Measurements from ENCODE around the gene SERPINH1.

SERPINH1 gene

GRCh38 chr11:75565221-75565814, 3.3 kb downstream of the SERPINH1 start:
- no peak for DNase-seq (ENCODE audit: low spot score)
- no peak for TF ChIP-seq CTCF (IDR thresholded peaks at IDR 0.05; ENCODE audit: extremely low read depth, missing control alignments)

- TF ChIP-seq CTCF (IDR thresholded peaks at IDR 0.05; ENCODE audit: extremely low read depth, missing control alignments) = no peak
- no peak for DNase-seq (ENCODE audit: low spot score)
Measured at GRCh38 chr11:75565916-75566762, 4.1 kb downstream of the SERPINH1 start.

GRCh38 chr11:75566763-75567279, 4.8 kb downstream of the SERPINH1 start:
- TF ChIP-seq CTCF (IDR thresholded peaks at IDR 0.05; ENCODE audit: extremely low read depth, missing control alignments) = no peak
- no peak for DNase-seq (ENCODE audit: low spot score)

GRCh38 chr11:75567971-75568370, 5.9 kb downstream of the SERPINH1 start:
- DNase-seq (ENCODE audit: low spot score) = no peak
- TF ChIP-seq CTCF (IDR thresholded peaks at IDR 0.05; ENCODE audit: extremely low read depth, missing control alignments) = no peak

- no peak for DNase-seq (ENCODE audit: low spot score)
- TF ChIP-seq CTCF (IDR thresholded peaks at IDR 0.05; ENCODE audit: extremely low read depth, missing control alignments) = no peak
Measured at GRCh38 chr11:75568616-75569219, 6.7 kb downstream of the SERPINH1 start.

- TF ChIP-seq CTCF (IDR thresholded peaks at IDR 0.05; ENCODE audit: extremely low read depth, missing control alignments) = no peak
- no peak for DNase-seq (ENCODE audit: low spot score)
Measured at GRCh38 chr11:75570559-75571139, 8.6 kb downstream of the SERPINH1 start.

All from GM20000 (cell line).